22Rv1 (cell line): ENCODE results near the gene TP53BP2.

Experiments used
- ZFX ChIP-seq: fragments of 450-650 bp; IDR thresholded peaks from 2 replicates; pipeline ENCODE4 v1.6.1; 2017; ENCODE audit warnings: antibody characterized with exemption, borderline replicate concordance
- TF ChIP-seq, protein P1 (sequence below): fragments of 450-650 bp; IDR thresholded peaks from 2 replicates; pipeline ENCODE4 v1.5.1; 2017; ENCODE audit warnings: mild to moderate bottlenecking

DNA sequence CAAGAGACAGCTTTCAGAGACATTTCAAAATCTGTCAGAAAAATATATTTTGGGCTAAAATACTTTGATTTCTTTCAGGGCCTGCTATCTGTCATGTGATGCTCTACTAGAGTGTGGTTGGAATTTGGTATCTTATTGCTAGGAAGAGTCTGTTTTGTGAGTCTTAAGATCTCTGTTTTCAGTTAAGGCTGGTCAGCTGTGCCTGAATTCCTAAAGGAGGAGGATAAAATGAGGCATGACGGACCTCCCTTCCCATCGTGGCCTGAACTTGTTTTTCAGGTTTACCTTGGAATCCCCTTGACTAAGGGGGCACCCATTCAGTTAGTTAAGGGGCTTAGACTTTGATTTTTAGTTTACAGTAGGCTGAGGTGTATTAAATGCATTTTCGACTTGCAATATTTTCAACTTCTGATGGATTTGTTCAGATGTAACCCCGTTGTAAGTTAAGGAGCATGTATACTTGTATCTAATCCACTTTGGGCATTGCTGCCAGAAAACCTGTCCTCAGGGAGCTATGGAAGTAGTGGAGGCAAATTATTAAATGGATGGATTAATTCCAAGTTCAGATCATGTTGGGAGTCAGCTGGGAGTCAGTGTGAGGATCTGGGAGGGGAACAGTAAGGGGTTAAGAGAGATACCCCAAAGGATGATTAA is 115.1 kb downstream of the TP53BP2 start:
- TF ChIP-seq, protein P1, sequence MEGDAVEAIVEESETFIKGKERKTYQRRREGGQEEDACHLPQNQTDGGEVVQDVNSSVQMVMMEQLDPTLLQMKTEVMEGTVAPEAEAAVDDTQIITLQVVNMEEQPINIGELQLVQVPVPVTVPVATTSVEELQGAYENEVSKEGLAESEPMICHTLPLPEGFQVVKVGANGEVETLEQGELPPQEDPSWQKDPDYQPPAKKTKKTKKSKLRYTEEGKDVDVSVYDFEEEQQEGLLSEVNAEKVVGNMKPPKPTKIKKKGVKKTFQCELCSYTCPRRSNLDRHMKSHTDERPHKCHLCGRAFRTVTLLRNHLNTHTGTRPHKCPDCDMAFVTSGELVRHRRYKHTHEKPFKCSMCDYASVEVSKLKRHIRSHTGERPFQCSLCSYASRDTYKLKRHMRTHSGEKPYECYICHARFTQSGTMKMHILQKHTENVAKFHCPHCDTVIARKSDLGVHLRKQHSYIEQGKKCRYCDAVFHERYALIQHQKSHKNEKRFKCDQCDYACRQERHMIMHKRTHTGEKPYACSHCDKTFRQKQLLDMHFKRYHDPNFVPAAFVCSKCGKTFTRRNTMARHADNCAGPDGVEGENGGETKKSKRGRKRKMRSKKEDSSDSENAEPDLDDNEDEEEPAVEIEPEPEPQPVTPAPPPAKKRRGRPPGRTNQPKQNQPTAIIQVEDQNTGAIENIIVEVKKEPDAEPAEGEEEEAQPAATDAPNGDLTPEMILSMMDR: no peak
- TF ChIP-seq ZFX: no peak
